Loucy (cell line): ENCODE results near the gene HOXB7.

ENCODE experiments used
- EZH2phosphoT487 ChIP-seq: fragments of 200-600 bp; IDR thresholded peaks from 2 replicates; pipeline ENCODE4 v1.6.1; 2018; ENCODE audit warnings: antibody characterized with exemption, mild to moderate bottlenecking, moderate library complexity, borderline replicate concordance
- TF ChIP-seq, protein P1 (sequence below): fragments of 200-600 bp; sonication (generic); conservative IDR thresholded peaks from 2 replicates; pipeline ENCODE4 v1.5.1; 2014; ENCODE audit warnings: mild to moderate bottlenecking, antibody characterized with exemption, low read length

DNA sequence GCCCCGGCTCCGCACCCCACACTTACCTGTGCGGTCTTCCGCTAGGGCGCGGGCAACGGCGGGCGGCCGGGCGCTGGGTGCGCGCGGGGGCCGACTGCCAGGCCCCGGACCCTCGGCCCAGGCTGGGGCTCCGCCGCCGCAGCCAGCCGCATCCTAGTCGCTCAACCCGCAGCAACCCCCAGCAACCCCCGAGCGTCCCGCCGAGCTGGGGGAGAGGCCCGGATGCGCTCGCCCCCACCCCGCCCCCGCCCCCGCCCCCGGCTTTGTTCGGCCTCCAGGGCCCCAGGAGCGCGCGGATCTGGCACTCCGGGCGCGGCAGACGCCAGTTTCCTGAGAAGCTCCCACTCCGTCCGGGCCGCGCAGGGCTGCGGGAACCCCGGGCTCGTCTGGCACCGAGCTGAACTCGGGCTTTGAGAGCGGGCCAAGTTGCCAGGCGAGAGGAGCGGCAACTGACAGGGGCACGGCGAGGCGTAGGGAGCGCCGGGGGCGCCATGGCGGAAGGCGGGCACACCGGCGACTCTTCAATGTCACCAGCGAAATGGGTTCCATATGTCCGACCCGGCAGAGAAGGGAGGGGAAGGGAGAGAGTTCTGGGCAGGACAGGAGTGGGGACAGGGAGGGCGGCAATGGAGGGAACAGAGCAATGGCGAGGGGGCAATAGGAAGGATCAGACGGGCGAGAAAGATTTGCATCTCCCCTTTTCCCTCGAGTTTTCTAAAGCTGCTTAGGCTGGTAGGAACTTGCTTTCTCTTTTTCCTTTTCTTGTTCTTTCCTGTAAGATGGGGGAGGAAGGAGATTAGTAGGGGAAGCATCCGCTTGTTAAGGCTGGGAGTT is 46.4 kb downstream of the HOXB7 start:
- TF ChIP-seq, protein P1, sequence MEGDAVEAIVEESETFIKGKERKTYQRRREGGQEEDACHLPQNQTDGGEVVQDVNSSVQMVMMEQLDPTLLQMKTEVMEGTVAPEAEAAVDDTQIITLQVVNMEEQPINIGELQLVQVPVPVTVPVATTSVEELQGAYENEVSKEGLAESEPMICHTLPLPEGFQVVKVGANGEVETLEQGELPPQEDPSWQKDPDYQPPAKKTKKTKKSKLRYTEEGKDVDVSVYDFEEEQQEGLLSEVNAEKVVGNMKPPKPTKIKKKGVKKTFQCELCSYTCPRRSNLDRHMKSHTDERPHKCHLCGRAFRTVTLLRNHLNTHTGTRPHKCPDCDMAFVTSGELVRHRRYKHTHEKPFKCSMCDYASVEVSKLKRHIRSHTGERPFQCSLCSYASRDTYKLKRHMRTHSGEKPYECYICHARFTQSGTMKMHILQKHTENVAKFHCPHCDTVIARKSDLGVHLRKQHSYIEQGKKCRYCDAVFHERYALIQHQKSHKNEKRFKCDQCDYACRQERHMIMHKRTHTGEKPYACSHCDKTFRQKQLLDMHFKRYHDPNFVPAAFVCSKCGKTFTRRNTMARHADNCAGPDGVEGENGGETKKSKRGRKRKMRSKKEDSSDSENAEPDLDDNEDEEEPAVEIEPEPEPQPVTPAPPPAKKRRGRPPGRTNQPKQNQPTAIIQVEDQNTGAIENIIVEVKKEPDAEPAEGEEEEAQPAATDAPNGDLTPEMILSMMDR = no peak
- TF ChIP-seq EZH2phosphoT487 = no peak
